Liver (tissue), 3 donors: ENCODE measurements around the gene IL32.

ENCODE experiments used
- GABPA ChIP-seq, 2 donors: IDR thresholded peaks in 1 of 2; conservative IDR thresholded peaks in 1 of 2; 2 replicates each; pipeline ENCODE4 v1.6.1; 2016; ENCODE audit warnings: antibody characterized with exemption in 2 of 2, mild to moderate bottlenecking in 1 of 2, moderate library complexity in 1 of 2
- HNF4G ChIP-seq: IDR thresholded peaks from 2 replicates; pipeline ENCODE4 v1.6.1; 2016; ENCODE audit warnings: antibody characterized with exemption
- JUND ChIP-seq, 2 donors: IDR thresholded peaks; 2 replicates each; pipeline ENCODE4 v1.6.1; 2016; ENCODE audit warnings: antibody characterized with exemption in 2 of 2
- RAD21 ChIP-seq, 2 donors: IDR thresholded peaks; 2 replicates each; pipeline ENCODE4 v1.6.1; 2016; ENCODE audit warnings: antibody characterized with exemption in 2 of 2, mild to moderate bottlenecking in 2 of 2
- SP1 ChIP-seq: IDR thresholded peaks from 2 replicates; pipeline ENCODE4 v1.6.1; 2018; ENCODE audit warnings: antibody characterized with exemption, mild to moderate bottlenecking
- TF ChIP-seq, protein P1 (sequence below): fragments of 150-350 bp; IDR thresholded peaks from 2 replicates; pipeline ENCODE4 v1.5.1; 2017; ENCODE audit warnings: improper control_type of control experiment, low read depth, low read length; ENCODE audit not compliant: missing input control
- TF ChIP-seq, protein P2 (sequence below): IDR thresholded peaks from 2 replicates; pipeline ENCODE4 v1.6.1; 2016; ENCODE audit warnings: antibody characterized with exemption
- TF ChIP-seq, protein P3 (sequence below): IDR thresholded peaks from 2 replicates; pipeline ENCODE4 v1.6.1; 2016; ENCODE audit warnings: antibody characterized with exemption
- TF ChIP-seq, protein P4 (sequence below): IDR thresholded peaks from 2 replicates; pipeline ENCODE4 v1.6.1; 2016; ENCODE audit warnings: antibody characterized with exemption, mild to moderate bottlenecking
- donor health status: healthy.
- donor health status: healthy.

DNA sequence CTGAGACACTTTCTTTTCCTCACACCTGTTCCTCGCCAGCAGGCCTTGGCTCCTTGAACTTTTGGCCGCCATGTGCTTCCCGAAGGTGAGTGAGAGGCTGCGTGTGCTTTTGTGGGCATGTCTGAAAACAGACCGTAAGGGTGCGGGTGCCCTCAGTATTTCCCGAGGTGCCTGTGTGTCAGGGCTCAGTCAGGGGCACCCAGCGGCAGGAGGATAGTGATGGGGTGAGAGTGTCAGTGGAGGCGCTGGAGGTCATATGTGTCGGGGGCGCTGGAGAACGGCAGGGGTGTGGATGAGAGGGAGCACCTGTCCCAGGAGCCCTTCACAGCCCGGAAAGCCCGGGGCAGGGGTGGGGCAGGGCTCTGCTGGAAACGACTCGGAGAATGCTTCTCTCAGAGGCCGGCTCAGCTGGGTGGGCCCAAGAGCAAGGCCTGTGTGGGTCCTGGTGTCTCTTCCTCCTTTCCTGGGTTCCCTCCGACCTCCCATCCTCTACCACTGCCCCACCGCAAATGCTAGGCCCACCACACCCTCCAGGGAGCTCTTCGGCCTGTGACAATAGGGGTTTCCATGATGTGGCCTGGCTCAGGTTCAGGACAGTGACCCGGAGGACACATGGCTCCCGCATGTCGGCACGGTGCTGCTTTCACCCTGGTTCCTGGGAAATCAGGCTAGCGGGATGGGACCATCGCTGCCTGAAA, 451 bp downstream of the IL32 start:
- TF ChIP-seq, protein P1, sequence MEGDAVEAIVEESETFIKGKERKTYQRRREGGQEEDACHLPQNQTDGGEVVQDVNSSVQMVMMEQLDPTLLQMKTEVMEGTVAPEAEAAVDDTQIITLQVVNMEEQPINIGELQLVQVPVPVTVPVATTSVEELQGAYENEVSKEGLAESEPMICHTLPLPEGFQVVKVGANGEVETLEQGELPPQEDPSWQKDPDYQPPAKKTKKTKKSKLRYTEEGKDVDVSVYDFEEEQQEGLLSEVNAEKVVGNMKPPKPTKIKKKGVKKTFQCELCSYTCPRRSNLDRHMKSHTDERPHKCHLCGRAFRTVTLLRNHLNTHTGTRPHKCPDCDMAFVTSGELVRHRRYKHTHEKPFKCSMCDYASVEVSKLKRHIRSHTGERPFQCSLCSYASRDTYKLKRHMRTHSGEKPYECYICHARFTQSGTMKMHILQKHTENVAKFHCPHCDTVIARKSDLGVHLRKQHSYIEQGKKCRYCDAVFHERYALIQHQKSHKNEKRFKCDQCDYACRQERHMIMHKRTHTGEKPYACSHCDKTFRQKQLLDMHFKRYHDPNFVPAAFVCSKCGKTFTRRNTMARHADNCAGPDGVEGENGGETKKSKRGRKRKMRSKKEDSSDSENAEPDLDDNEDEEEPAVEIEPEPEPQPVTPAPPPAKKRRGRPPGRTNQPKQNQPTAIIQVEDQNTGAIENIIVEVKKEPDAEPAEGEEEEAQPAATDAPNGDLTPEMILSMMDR, result no peak
- TF ChIP-seq GABPA (IDR thresholded peaks at IDR 0.05 in 1 of 2, conservative IDR thresholded peaks at IDR 0.05 in 1 of 2) (no peak), JUND (IDR thresholded peaks at IDR 0.05) (no peak), HNF4G (no peak), SP1 (no peak), RAD21 (IDR thresholded peaks at IDR 0.05) (no peak)
- TF ChIP-seq, protein P2, sequence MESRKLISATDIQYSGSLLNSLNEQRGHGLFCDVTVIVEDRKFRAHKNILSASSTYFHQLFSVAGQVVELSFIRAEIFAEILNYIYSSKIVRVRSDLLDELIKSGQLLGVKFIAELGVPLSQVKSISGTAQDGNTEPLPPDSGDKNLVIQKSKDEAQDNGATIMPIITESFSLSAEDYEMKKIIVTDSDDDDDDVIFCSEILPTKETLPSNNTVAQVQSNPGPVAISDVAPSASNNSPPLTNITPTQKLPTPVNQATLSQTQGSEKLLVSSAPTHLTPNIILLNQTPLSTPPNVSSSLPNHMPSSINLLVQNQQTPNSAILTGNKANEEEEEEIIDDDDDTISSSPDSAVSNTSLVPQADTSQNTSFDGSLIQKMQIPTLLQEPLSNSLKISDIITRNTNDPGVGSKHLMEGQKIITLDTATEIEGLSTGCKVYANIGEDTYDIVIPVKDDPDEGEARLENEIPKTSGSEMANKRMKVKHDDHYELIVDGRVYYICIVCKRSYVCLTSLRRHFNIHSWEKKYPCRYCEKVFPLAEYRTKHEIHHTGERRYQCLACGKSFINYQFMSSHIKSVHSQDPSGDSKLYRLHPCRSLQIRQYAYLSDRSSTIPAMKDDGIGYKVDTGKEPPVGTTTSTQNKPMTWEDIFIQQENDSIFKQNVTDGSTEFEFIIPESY, result no peak
- TF ChIP-seq, protein P3, sequence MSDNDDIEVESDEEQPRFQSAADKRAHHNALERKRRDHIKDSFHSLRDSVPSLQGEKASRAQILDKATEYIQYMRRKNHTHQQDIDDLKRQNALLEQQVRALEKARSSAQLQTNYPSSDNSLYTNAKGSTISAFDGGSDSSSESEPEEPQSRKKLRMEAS, result no peak
- TF ChIP-seq, protein P4, sequence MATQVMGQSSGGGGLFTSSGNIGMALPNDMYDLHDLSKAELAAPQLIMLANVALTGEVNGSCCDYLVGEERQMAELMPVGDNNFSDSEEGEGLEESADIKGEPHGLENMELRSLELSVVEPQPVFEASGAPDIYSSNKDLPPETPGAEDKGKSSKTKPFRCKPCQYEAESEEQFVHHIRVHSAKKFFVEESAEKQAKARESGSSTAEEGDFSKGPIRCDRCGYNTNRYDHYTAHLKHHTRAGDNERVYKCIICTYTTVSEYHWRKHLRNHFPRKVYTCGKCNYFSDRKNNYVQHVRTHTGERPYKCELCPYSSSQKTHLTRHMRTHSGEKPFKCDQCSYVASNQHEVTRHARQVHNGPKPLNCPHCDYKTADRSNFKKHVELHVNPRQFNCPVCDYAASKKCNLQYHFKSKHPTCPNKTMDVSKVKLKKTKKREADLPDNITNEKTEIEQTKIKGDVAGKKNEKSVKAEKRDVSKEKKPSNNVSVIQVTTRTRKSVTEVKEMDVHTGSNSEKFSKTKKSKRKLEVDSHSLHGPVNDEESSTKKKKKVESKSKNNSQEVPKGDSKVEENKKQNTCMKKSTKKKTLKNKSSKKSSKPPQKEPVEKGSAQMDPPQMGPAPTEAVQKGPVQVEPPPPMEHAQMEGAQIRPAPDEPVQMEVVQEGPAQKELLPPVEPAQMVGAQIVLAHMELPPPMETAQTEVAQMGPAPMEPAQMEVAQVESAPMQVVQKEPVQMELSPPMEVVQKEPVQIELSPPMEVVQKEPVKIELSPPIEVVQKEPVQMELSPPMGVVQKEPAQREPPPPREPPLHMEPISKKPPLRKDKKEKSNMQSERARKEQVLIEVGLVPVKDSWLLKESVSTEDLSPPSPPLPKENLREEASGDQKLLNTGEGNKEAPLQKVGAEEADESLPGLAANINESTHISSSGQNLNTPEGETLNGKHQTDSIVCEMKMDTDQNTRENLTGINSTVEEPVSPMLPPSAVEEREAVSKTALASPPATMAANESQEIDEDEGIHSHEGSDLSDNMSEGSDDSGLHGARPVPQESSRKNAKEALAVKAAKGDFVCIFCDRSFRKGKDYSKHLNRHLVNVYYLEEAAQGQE, result no peak
